Cardiac ventricle fibroblast (primary cell): Measurements from ENCODE around the gene MMP21. TPM values are rescaled to one million over a fixed set of nuclear protein-coding genes. Genes with fewer than 3 reads are reported as not detected.

Experiments
- total RNA-seq: library from RNA; depleted of rRNA; stranded (reverse); fragments of >200 nt; gene quantifications from 2 replicates; pipeline ENCODE4 v1.2.3, GENCODE V29; 2015

MMP21 gene
- 0.15 TPM in 1 of 2 replicates, not detected in the other for total RNA-seq

DNA sequence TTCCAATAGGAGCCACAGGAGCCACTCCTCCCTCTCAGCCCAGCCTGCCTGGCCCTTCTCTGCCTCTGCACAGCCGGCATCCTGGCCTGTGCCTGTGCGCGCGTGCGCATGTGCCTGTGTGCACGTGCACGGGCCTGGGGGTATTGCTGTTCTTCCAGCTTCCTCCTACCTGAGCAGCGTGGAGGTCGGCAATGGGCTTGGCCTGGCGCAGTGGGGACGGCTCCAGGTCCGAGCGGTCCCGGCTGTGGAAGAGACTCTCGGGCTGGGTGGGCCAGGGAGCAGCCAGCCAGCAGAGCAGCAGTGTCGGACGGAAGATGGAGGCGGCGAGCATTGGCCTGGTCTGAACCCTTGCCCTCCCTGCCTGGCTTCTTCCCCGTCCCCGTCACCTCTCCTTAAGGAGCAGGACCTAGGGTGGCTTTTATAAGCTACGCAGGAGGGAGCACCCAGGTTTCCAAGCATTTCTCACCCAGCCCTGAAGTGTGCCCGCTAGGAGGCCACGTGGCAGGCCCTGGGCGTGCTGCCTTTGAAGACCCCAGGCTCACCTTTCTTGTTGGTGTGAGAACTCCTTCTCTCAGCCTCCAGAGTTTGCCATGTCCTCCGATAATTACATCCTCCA lies at the start of gene MMP21:
Gene MMP21, minus strand, starts transcription at position 331 of the 616 bp plus-strand sequence. Its CDS starts 0 bp downstream, at position 331.

DNA sequence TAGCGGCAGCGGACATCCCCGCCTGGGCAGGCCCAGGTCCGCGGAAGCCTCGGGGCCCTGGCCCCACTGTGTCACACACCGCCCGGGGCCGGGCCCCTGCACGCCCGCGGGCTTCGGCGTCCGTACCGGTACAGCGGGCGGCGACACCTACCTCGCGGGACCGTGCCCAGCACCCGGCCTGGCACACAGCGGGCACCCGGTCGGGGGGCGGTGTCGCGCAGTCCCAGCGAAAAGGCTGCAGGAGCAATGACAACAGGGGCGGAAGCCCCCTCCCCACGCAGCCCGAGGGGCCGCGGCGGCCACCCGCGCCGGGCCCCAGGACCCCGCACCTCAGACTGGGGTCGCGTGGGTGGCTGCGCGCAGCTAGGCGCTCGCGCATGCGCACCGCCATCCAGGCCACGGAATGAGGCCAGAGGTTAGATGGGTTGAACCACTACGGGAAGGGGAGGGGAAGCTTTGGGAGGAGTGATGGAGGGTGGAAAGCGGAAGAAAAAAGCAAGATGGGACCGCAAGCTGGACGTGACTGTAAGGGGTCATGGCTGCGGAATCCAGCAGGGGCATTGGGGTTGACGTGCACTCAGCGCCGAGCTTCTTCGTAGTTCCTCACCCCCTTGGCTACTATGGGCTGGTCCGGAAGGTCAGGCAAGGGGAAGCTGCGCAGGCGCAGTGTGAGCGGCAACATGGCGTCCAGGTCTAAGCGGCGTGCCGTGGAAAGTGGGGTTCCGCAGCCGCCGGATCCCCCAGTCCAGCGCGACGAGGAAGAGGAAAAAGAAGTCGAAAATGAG lies 47.4 kb upstream of the MMP21 start, which contains the start of the genes BCCIP and UROS:
Gene BCCIP, plus strand, starts transcription at position 669 of the 785 bp plus-strand sequence. Its CDS starts 12 bp downstream, at position 681.
Gene UROS, minus strand, starts transcription at position 381 of the 785 bp plus-strand sequence. CDS start 6,759 bp downstream, outside the sequence.

GRCh38 chr10:125719173-125720001 lies 56.2 kb downstream of the MMP21 start, which contains the start of gene EDRF1:
EDRF1 (plus strand) TSS chr10:125719709; CDS start chr10:125719808, 99 bp downstream.

Other genes starting within 250 kb of the MMP21 start
- not detected in 2 replicates for gene TEX36, start 92.7 kb downstream of the MMP21 start, total RNA-seq
- gene EDRF1, start 56.1 kb downstream of the MMP21 start, total RNA-seq, result 9.3 and 9.4 TPM in 2 replicates
- gene UROS, start 47.4 kb upstream of the MMP21 start, total RNA-seq, result 52.1 and 58.9 TPM in 2 replicates
- 33.4 and 37.5 TPM in 2 replicates for gene BCCIP, start 47.7 kb upstream of the MMP21 start, total RNA-seq
- gene DHX32, start 105.5 kb upstream of the MMP21 start, total RNA-seq, result 19.1 and 29.8 TPM in 2 replicates
- 1.5 and 4.6 TPM in 2 replicates for gene FANK1, start 120.7 kb upstream of the MMP21 start, total RNA-seq